Eye (tissue), 1 donor: ENCODE measurements around the gene PARN.

Experiments
- DNase-seq: peaks from one replicate; pipeline ENCODE4 v3.0.0-alpha.2; 2015

The PARN gene

GRCh38 chr16:14524979-14525378, 105.1 kb downstream of the PARN start:
- DNase-seq = no peak

GRCh38 chr16:14523632-14524031, 106.4 kb downstream of the PARN start:
- no peak for DNase-seq

- DNase-seq = no peak
Observed at GRCh38 chr16:14522671-14523070, 107.4 kb downstream of the PARN start.

GRCh38 chr16:14520753-14521152, 109.3 kb downstream of the PARN start:
- no peak for DNase-seq

- no peak for DNase-seq
Observed at GRCh38 chr16:14514967-14515366, 115.1 kb downstream of the PARN start.

GRCh38 chr16:14513389-14514107, 116.5 kb downstream of the PARN start:
- DNase-seq = no peak

- DNase-seq = no peak
Observed at GRCh38 chr16:14511800-14512135, 118.3 kb downstream of the PARN start.

- DNase-seq = no peak
Observed at GRCh38 chr16:14510939-14511799, 118.9 kb downstream of the PARN start.

GRCh38 chr16:14510581-14510938, 119.5 kb downstream of the PARN start:
- DNase-seq = no peak

- DNase-seq = no peak
Observed at GRCh38 chr16:14509675-14510132, 120.4 kb downstream of the PARN start.

GRCh38 chr16:14509055-14509454, 121.0 kb downstream of the PARN start:
- no peak for DNase-seq

GRCh38 chr16:14505846-14506245, 124.2 kb downstream of the PARN start:
- DNase-seq = no peak

- no peak for DNase-seq
Observed at GRCh38 chr16:14502932-14503741, 126.9 kb downstream of the PARN start.

- DNase-seq = no peak
Observed at GRCh38 chr16:14502256-14502875, 127.7 kb downstream of the PARN start.

GRCh38 chr16:14501331-14502255, 128.5 kb downstream of the PARN start:
- DNase-seq = peak; percentile 73

GRCh38 chr16:14500791-14501190, 129.3 kb downstream of the PARN start:
- DNase-seq = no peak

GRCh38 chr16:14499110-14499509, 130.9 kb downstream of the PARN start:
- DNase-seq = no peak

GRCh38 chr16:14497245-14498082, 132.6 kb downstream of the PARN start:
- DNase-seq = no peak

- peak; percentile 17 for DNase-seq
Observed at GRCh38 chr16:14496786-14497185, 133.3 kb downstream of the PARN start.

GRCh38 chr16:14496047-14496770, 133.9 kb downstream of the PARN start:
- DNase-seq = no peak
